ENCODE results near the gene SMIM44.

Gene SMIM44

DNA sequence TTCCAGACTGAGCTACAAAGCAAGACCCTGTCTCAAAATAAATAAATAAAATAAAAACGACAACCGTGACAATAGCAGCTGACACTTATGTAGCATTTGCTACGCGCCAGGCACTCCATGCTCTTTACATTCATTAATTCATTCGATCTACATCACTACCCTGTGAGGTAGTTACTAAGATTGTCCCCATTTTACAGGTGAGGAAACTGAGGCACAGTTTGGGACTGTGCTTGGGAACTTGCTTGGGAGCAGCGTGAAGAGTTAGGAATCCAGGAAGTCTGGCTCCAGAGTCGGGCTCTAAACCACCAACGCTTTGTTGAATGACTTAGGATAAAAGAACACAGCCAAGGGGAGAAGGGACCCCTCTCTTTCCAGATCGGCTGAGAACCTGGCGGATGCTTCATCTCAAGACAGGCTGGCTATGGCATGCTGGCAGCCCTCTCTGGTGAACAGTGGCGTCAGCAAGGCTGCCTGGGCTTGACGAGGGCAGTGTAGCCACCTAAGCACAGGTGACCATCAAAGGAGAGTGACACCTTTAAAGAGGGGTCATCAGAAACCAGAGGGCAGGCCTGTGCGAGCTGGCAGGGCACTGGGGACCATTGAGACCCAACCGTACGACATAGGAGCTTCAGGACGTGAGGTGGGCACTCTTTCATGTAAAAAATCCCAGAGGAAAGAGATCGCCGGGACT lies 16.6 kb upstream of the SMIM44 start:
- no peak for DNase-seq

DNA sequence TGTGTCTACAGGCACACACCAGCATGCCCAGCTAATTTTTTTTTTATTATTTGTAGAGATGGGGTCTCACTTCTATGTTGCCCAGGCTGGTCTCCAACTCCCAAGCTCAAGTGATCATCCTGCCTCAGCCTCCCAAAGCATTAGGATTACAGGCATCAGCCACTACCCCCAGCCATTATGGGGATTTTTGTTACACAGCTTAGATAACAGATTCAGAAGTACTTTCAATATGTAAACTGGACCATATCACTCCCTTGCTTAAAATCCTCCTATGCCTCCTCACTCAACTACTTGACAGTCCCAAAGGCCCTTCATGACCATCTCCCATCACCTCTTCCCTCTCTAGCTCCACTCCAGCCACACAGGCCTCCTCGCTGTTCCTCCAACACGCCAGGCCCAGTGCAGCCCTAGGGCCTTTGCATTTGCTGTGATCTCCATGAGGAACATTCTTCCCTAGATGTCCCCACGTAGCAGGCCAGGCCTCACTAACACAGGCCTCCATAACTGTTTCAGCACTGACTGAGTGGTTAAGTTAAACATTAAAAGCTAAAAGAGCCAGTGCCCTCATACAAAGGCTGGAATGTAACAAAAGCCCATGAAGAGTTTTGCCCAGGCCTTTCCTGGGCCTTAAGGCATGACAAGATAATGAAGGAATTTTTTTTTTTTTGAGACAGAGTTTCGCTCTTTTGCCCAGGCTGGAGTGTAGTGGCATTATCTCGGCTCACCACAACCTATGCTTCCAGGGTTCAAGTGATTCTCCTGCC lies 14.7 kb upstream of the SMIM44 start:
- DNase-seq = no peak

DNA sequence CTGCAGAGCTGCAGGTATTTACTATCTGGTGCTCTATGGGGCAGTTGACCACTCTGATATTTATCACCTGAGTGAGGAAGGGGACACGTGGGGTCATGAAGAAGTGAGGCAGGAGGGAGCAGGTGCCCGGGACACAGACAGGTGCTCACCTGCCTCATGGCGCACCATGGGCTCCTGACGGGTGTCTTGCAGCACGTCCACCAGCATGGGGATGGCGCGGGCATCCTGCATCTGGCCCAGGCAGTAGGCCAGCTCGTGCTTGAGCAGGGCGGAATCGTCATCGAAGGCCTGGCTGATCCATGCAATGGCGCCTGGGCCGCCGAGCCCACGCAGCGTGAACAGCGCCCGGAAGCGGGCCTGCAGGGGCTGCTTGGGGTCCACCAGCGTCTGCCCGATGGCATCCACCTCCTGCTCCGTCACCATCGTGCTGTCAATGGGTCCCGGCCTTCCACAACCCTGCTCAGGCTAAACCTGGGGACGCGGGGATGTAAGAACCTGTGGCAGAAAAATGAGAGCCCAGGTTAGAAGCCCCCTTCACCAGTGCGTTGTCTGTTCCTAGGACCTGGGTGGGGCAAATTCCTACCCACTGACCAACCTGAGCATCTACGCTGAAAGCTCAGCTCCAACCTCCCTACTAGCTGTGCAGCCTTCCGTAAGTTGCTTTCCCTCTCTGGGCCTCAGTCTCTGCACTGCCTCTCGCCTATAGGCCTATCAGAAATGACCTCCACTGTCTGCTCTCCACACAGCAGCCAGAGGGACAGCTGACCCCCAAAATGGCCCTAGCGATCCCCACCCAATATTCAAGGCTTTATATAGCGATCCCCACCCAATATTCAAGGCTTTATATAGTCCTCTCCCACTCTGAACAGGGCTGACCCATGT lies 13.4 kb upstream of the SMIM44 start:
- no peak for DNase-seq

DNA sequence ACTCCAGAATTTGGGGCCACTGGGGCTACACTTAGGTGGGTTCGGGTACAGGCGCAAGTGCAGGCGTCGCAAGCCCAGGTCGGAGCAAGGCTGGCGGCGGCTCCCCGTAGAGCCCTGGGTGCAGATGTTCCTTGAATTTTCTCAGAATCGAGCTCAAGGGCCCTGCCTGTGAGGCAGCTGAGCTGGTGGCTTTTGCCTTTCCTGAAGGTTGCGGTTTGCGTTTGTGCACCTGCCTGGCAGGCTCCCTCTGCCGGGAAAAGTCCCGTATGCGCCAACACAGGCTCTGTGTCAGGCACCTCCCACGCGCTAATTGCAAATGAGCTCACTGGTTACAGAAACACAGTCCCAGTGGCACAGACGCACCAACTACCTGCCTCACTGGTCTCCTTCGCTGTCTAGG lies 11.3 kb upstream of the SMIM44 start:
- no peak for DNase-seq

DNA sequence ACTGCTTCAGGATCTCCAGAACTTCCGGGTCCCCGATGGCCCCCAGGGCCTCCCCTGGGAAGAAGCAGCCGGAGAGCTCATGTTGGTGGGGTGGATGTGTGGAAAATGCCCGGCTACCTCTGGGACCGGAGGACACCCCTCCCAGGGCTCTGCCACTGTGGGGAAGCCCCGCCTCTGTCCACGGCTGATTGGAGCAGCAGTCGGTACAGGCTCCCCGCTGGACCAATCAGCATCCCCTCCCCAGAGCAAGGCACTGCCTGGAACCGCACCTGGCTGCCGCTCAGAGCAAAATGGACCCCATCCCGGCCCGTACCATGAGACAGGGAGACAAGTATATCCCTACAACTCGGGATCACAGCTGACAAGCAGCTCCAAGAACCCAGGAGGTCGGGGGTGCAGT lies 10.8 kb upstream of the SMIM44 start:
- no peak for DNase-seq

DNA sequence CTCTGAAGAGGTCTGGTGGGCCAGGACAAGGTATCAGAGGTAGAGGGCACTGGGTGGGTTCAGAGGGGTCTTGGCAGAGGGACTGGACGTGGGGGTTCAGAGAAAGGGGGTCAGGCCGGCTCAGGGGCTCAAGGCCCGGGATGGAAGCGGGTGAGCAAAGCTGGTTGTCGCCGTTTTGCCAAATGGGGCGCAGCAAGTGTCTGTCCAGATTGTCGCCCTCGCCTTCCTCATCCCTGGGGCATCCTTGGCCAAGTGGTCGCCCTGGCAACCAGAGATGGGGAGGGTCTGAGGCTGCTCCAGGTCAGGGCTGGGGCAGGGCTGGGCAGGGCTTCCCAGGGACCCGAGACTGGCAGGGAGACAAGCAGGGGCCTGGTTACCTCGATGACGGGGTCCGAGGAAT lies 10.4 kb upstream of the SMIM44 start:
- no peak for DNase-seq

DNA sequence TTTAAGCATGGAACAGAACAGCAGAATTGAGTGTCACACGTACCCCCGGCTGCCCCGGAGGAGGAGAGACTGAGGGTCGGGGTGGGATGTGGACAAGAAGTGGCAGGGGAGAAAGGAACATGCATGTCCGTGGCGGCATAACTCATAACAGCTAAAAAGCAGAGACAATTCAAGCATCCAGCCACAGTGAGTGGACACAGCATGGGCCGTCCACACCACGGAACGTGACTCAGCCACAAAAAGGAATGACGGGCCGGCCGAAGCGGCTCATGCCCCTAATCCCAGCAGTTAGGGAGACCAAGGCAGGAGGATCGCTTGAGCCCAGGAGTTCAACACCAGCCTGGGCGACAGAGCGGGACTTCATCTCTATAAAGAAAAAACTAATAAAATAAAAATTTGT lies 9.7 kb upstream of the SMIM44 start:
- no peak for DNase-seq

DNA sequence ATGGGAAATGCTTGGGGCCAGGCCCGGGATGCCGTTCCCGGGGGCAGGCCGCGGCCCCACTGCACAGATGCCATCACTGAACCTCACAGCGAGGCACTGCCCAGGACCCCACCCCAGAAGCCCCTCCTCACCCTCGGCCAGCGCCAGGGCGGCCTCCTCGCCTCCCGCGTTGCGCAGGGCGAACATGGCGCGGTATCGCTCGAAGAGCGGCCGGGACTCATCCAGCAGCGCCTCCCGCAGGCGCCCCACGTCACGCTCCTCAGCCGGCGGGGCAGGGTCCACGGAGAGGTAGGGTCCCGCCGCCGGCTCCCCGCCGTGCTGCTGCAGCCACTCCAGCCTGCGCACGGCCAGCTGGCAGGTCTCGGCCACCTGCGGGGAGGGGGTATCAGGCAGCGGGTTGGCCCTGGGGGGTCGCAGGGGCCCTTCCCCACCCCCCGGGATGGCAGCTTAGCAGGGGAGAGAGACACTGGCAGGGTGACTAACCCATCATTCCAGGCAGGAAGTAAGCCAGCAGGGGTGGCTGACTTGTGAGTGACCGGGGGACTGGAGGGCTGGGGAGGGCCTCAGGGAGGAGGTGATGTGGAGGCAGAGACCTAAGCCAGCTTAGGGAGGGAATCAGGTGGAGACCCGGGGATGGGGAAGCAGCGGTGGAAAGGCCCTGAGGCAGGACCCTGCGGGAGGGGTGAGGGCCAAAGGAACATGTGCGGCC lies 9.0 kb upstream of the SMIM44 start:
- no peak for DNase-seq

DNA sequence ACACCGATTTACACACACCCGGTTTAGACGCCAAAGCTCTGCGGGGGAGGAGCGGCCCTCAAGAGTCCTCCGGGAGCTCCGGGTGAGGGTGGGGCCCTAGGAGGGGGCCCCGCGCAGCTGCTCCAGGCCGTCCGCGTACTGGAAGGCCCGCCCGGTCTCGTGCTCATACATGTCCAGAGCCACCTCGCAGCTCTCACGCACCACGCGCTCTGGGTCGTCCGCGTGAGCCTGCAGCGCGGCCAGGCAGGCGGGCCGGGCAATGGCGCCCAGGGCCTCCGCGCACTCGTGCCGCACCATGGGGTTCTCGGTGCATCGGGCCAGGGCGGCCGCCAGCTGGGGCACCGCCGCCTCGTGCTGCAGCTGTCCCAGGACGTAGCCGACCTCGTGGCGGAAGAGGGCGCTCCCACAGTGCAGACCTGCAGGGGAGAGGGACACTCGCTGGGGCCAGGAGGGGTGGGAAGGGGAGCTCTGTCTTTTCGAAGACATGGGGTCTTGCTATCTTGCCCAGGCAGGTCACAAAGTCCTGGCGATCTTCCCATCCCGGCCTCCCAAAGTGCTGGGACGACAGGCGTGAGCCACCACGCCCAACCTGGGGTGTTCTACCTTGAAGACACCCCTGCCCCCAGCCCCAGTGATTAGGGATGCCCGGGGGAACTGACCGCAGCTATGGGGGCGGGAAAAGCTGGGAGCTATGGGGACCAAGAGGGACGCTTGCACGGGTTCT lies 8.3 kb upstream of the SMIM44 start:
- no peak for DNase-seq

DNA sequence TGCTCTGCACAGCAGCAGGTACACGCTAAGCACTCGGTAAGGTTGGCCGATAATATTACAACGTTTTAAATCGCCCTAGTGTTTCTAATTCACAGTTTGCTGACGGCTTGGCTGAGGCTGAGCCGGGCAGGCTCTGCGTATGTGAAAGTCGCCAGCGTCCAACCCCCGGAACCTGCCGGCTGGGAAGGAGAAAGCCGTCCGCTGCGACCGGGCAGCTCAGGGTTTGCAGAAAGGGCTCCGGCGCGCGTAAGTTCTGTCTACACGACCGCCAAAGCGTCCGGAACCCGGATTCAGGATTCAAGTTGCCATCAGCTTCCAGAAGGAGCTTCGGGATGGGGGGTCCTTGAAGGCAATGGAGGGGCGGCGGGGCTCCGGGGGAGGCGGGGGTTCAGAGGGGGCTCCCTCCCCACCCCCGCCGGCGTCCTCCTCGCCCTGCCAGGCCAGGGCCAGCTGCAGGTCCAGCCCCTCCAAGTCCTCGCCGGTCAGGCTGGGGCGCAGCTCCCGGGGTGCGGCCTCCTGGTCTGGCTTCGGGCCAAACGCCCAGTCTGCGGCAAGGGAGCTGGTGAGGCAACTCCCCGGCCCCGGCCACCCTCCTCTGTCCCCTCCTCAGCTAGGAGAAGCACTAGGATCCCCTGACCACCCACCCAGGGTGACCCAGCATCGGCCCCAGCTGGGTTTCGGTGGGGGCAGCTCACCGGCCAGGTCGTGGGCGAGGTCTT lies 575 bp downstream of the SMIM44 start:
- DNase-seq = no peak

DNA sequence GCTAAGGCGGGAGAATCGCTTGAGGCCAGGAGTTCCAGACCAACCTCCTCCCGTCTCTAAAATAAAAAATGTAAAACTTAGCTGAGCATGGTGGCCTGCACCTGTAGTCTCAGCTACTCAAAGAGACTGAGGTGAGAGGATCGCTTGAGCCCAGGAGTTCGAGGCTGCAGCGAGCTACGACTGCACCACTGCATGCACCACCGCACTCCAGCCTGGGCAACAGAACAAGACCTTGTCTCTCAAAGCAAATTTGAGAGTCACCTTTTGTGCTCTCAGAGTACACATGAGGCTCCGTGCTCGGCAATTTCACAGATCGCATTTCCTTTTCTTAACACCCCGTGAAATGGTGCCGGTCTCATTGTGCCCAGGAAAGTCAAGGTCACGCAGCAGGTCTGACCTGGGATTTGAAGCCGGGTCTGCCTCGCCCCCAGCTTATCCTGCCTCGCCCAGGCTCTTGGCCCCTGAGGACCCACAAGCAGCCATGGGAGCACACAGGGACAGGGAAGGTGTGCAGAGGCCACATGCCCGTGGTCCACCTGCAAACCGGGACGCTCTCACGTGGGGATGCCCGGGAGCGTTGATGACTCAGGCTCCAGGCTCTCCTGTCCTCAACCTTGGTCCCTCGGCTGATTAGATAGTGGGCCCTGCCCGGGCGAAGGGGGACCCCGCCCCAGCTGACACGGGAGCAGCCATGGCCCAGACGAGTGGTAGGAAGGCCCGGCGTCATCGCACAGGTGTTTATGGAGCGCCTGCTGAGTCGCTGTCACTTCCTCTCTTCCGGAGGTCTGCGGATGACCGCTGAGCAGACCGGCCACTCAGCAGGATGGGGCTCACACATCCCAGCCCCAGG lies 1.8 kb downstream of the SMIM44 start:
- no peak for DNase-seq

DNA sequence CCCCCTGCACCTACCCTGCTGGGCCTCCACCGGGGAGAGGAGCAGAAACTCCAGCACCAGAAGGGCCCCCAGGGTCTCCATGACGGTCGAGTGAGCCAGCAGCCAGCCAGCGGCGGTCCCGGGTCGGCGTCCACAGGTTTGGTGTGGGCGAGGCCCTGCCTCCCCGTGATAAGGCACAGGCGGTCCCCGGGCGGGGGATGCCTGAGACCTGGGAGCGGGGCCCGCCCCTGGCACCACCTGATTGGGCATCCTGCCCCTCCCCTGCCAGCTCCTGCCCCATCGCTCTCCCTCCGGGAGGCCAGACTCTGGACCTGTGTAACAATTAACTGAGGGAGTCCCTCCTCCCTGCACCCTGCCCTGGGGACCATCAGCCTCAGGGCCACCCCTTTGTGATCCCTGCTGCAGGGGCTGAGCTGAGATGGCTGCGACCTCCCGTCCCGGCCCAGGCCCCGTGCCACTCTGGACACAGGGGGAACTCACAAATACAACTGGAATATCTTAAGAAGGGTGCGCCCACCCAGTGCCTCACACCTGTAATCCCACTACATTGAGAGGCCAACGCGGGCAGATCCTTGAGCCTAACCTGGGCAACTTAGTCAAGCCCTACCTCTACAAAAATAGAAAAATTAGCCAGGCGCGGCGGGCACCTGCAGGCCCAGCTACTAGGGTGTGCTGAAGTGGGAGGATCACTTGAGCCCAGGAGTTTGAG lies 2.7 kb downstream of the SMIM44 start, which contains the start of gene SMIM24:
Gene SMIM24 (minus strand): TSS at position 143 of the 709 bp plus-strand sequence. CDS start 62 bp downstream, at position 81.
- DNase-seq = no peak

DNA sequence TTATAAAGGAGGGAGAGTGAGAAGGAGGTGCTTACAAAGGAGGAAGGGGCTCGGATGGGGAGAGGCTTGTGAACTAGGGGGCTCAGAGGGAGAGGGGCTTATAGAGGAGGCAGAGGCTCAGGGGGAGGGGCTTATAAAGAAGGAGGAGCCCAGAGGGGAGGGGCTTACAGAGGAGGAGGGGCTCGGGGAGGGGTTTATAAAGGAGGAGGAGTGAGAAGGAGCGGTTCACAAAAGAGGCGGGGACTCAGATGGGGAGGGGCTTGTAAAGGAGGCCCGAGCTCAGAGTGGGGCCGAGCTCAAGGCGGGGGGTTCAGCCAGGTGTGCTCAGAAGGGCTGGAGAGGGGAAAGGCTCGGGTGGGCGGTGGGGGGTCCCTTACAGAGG lies 3.4 kb downstream of the SMIM44 start:
- DNase-seq = no peak

DNA sequence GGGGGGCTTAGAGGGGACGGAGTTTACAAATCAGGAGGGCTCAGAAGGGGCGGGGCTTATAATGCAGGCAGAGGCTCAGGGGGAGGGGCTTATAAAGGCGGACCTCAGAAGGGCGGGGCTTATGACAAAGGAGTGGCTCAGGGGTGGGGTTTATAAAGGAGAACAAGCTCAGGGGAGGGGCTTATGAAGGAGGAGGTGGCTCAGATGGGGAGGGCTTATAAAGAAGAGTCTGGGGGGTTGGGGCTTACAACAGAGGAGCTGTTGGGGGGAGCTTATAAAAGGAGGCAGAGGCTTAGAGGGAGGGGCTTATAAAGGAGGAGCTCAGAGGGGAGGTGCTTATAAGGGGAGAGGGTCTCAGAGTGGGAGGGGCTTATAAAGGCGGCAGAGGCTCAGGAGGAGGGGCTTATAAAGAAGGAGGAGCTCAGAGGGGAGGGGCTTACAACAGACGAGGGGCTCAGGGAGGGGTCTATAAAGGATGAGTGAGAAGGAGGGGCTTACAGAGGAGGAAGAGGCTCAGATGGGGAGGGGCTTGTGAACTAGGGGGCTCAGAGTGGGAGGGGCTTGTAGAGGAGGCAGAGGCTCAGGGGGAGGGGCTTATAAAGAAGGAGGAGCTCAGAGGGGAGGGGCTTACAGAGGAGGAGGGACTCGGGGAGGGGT lies 3.9 kb downstream of the SMIM44 start:
- DNase-seq = no peak

DNA sequence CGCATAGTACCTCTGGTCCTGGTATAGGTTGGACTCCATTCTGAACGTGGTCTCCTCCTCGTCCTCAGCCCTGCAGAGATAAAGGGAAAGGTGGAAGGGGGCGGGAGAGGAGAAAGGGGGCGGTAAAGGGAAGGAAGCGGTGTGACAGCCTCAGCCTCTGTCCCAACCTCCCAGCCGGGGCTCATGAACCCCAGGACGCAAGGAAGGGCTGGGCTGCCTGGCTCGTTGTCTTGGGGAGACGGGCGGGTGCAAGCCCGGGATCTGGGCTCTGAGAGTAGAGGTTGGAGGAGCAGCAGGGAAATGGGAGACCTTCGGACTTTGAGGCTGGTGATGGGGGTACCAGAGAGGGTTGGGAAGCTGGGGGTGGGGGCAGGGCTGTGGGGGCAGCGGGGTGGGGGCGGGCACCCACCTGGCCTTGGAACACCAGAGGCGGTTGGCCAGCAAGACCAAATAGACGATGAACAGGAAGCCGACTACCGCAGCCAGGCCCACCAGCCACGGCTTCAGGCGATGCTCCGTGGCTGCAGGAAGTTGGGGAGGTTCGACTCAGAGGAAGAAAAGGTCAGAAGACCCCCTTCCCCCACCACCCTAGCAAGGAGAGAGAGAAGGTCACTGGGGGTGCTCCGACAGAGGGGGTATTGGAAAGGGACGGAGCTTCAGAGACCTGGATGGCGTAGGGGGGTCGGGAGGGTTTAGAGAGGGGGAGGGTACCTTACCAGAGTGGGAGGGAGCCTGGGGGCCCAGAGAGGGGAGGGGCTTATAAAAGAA lies 4.6 kb downstream of the SMIM44 start:
- DNase-seq = no peak

DNA sequence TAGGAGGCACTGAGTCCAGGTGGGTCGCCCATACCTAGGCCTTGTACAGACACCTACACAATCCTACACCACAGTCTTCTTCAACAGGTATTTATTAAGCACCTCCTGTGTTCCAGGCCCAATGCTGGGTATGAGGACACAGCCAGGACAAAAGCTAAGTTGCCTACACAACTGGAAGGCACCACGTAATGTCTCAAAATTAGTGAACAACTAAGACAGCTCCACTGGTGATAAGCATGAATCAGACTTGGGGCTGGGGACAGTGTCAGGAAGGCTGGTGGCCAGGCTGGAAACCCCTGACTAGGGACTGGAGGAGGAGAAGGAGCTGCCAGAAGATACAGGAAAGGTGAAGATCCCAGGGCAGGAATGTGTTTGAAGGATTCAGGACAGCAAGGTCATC lies 5.3 kb downstream of the SMIM44 start:
- DNase-seq = no peak

DNA sequence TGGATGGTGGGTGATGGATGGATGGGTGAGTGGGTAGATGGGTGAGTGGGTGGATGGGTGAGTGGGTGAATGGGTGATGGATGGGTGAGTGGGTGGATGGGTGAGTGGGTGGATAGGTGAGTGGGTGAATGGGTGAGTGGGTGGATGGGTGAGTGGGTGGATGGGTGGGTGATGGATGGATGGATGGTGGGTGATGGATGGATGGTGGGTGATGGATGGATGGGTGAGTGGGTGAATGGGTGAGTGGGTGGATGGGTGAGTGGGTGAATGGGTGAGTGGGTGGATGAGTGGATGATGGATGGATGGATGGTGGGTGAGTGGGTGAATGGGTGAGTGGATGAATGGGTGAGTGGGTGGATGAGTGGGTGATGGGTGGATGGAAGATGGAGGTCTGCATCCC lies 5.7 kb downstream of the SMIM44 start:
- no peak for DNase-seq

DNA sequence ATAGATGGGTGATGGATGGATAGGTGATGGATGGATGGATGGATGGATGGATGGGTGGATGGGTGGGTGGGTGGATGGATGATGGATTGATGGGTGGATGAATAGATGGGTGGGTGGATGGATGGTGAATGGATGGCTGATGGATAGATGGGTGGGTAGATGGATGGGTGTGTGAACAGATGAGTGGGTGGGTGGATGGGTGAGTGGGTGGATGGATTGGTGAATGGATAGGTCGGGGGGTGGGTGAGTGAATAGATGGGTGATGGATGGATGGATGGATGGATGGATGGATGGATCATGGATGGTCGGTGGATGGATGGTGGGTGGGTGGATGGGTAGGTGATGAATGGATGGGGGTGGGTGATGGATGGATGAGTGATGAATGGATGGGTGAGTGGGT lies 6.4 kb downstream of the SMIM44 start:
- DNase-seq = no peak

DNA sequence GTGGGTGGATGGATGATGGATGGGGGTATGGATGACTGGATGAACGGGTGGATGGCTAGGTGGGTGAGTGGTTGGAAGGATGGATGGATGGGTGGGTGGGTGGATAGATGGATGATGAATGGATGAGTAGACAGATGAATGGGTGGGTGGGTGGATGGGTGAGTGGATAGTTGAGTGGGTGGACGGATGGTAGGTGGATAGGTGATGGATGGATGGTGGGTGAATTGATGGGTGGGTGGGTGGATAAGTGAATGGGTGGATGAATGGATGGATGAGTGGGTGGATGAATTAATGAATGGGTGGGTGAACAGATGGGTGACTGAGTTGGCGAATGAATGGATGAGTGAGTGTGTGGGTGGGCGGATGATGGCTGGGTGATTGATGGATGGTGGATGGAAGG lies 7.8 kb downstream of the SMIM44 start:
- DNase-seq = no peak
